Peyer's patch (tissue), 4 donors: ENCODE results near the gene ALDH5A1. TPM values are rescaled to one million over a fixed set of nuclear protein-coding genes. Genes with fewer than 3 reads are reported as not detected.

Source experiments
- DNase-seq, 3 donors: peaks; one replicate each; pipeline ENCODE4 v3.0.0-alpha.2; 2017 to 2019
- H3K27ac ChIP-seq, 4 donors: fragments of 200-600 bp; sonication (generic); one replicate each; pipeline ENCODE4 v1.5.1; 2016 to 2019
- H3K27me3 ChIP-seq, 2 donors: fragments of 200-600 bp; sonication (generic); one replicate each; pipeline ENCODE4 v1.5.1; 2019
- H3K36me3 ChIP-seq, 3 donors: fragments of 200-600 bp; sonication (generic); one replicate each; pipeline ENCODE4 v1.5.1; 2016 to 2019
- H3K4me1 ChIP-seq, 4 donors: fragments of 200-600 bp; sonication (generic); one replicate each; pipeline ENCODE4 v1.5.1; 2016 to 2019
- H3K4me3 ChIP-seq, 4 donors: fragments of 200-600 bp; sonication (generic); 1 replicate in 3 of 4; 2 replicates in 1 of 4; pipeline ENCODE4 v1.5.1; 2016 to 2019; ENCODE audit warnings: mild to moderate bottlenecking in 1 of 4
- H3K9me3 ChIP-seq, 4 donors: fragments of 200-600 bp; sonication (generic); one replicate each; pipeline ENCODE4 v1.5.1; 2016 to 2019; ENCODE audit warnings: mild to moderate bottlenecking in 1 of 4
- CTCF ChIP-seq, 6 experiments: fragments of 450-650 bp in 4 of 6; fragments of 200-600 bp in 2 of 6; sonication (generic) in 1 of 6; IDR thresholded peaks; one replicate each; pipeline ENCODE4 v1.5.1; 2017 to 2019; ENCODE audit warnings: antibody characterized with exemption in 6 of 6, mild to moderate bottlenecking in 3 of 6, moderate library complexity in 1 of 6
- POLR2A ChIP-seq, 2 donors: fragments of 450-650 bp; IDR thresholded peaks; one replicate each; pipeline ENCODE4 v1.5.1; 2017; ENCODE audit warnings: antibody characterized with exemption in 2 of 2, mild to moderate bottlenecking in 2 of 2, moderate library complexity in 2 of 2
- total RNA-seq, 4 donors: library from RNA; depleted of rRNA; stranded (reverse); fragments of >200 nt; gene quantifications; one replicate each; pipeline ENCODE4 v1.1.0, GENCODE V29; 2016

ALDH5A1 gene
- total RNA-seq, 4 donors from 2014 or later, result 3.5 to 25.6 (median 8.8) TPM

GRCh38 chr6:24537771-24538385 is 43.1 kb downstream of the ALDH5A1 start:
- peaks cover 0 to 11% (median 0%) of the 10 kb centered on the region in 3 donors for H3K36me3 ChIP-seq
- H3K9me3 ChIP-seq, result no peaks in the 10 kb centered on the region
- no peaks in the 10 kb centered on the region for H3K27me3 ChIP-seq
- no peak for DNase-seq
- no peaks in the 10 kb centered on the region for H3K4me1 ChIP-seq
- H3K27ac ChIP-seq, result no peak overlapping the region
- H3K4me3 ChIP-seq, result no peak overlapping the region
- TF ChIP-seq POLR2A (IDR thresholded peaks at IDR 0.05), result no peak
- no peak for TF ChIP-seq CTCF (IDR thresholded peaks at IDR 0.05)

DNA sequence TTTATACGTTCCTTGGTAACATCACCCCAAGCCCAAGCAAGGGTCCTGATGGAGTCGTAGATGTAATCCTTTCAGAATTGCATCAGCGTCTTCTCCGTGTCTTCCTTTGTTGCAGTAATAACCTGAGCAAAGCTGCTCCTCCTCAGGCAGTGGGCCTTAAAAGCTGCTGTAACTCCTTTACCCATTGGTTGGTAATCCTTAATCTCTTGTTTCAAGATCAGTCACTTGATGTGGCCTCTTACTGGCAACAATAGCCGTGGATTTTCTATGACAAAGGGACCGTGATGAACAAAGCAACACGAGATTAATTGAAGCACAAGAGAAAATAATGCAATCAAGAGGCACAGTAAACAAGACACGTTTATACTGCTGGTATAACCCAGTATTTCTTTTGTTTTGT is 44.6 kb downstream of the ALDH5A1 start:
- no peak for DNase-seq
- no peak for TF ChIP-seq POLR2A (IDR thresholded peaks at IDR 0.05)
- no peak for TF ChIP-seq CTCF (IDR thresholded peaks at IDR 0.05)
- no peaks in the 10 kb centered on the region for H3K4me1 ChIP-seq
- H3K27me3 ChIP-seq, result no peaks in the 10 kb centered on the region
- no peaks in the 10 kb centered on the region for H3K9me3 ChIP-seq
- no peak overlapping the region for H3K4me3 ChIP-seq
- H3K36me3 ChIP-seq, result peaks cover 0 to 2% (median 0%) of the 10 kb centered on the region in 3 donors
- no peak overlapping the region for H3K27ac ChIP-seq

- Histone ChIP-seq H3K4me1 (no peaks in the 10 kb centered on the region), H3K36me3 (no peaks in the 10 kb centered on the region), H3K27me3 (no peaks in the 10 kb centered on the region), H3K9me3 (no peaks in the 10 kb centered on the region), H3K4me3 (no peak overlapping the region), H3K27ac (no peak overlapping the region)
- no peak for DNase-seq
- TF ChIP-seq CTCF (IDR thresholded peaks at IDR 0.05), result no peak
- TF ChIP-seq POLR2A (IDR thresholded peaks at IDR 0.05), result no peak
Measured at GRCh38 chr6:24540197-24540596, 45.4 kb downstream of the ALDH5A1 start.

DNA sequence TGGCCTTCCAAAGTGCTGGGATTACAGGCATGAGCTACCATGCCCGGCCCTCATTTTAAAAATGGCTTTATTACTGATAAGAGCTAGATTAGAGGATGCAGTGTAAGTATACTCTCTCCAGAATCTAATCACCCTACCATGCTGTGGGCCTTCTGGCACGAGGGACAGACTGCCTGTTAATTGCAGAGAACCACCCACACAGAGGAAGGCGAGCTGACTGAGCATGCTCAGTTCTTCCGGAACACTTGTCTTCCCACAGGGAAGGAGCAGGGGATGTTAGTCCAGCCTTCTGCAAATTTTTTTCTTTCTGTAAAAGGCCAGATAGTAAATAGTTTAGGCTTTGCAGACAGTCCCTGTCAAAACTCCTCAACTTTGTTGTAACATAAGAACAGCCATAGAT is 48.9 kb downstream of the ALDH5A1 start:
- no peak for DNase-seq
- TF ChIP-seq CTCF (IDR thresholded peaks at IDR 0.05) (no peak), POLR2A (IDR thresholded peaks at IDR 0.05) (no peak)
- Histone ChIP-seq H3K27ac (no peak overlapping the region), H3K4me1 (no peaks in the 10 kb centered on the region), H3K27me3 (no peaks in the 10 kb centered on the region), H3K4me3 (no peak overlapping the region), H3K9me3 (no peaks in the 10 kb centered on the region), H3K36me3 (no peaks in the 10 kb centered on the region)

GRCh38 chr6:24545183-24545582 is 50.4 kb downstream of the ALDH5A1 start:
- DNase-seq, result no peak
- Histone ChIP-seq H3K4me1 (no peaks in the 10 kb centered on the region), H3K27me3 (no peaks in the 10 kb centered on the region), H3K4me3 (no peak overlapping the region), H3K27ac (no peak overlapping the region), H3K36me3 (no peaks in the 10 kb centered on the region), H3K9me3 (no peaks in the 10 kb centered on the region)
- TF ChIP-seq POLR2A (IDR thresholded peaks at IDR 0.05) (no peak), CTCF (IDR thresholded peaks at IDR 0.05) (no peak)

DNA sequence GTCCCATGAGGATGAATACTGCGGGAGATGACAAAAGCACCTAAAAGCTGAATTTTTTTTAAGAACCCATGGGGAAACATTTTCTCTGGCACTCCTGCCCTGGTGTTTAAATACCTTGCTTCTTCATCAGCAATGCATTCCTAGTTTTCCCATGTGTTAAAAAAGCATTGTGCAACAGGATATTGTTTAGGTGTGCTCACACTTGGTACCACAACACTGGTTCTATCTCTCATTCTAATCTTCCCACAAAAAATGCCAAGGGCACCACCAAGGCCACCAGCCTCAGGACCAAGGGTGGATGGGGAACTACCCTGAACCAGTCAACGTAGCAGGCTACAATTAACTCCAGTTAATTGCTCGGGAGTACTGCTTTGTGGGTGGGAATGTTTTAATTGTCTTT is 50.9 kb downstream of the ALDH5A1 start:
- TF ChIP-seq CTCF (IDR thresholded peaks at IDR 0.05) (no peak), POLR2A (IDR thresholded peaks at IDR 0.05) (no peak)
- Histone ChIP-seq H3K4me1 (no peaks in the 10 kb centered on the region), H3K27ac (no peak overlapping the region), H3K27me3 (no peaks in the 10 kb centered on the region), H3K9me3 (no peaks in the 10 kb centered on the region), H3K4me3 (no peak overlapping the region), H3K36me3 (no peaks in the 10 kb centered on the region)
- DNase-seq, result no peak
